ENCODE data around the gene SHISA7. TPM values are rescaled to one million over a fixed set of nuclear protein-coding genes. Genes with fewer than 3 reads are reported as not detected.

Gene SHISA7
- total RNA-seq, 3 donors from 2014 or later (not counting 1 experiment from before 2014, with no cell fraction given): not detected

DNA sequence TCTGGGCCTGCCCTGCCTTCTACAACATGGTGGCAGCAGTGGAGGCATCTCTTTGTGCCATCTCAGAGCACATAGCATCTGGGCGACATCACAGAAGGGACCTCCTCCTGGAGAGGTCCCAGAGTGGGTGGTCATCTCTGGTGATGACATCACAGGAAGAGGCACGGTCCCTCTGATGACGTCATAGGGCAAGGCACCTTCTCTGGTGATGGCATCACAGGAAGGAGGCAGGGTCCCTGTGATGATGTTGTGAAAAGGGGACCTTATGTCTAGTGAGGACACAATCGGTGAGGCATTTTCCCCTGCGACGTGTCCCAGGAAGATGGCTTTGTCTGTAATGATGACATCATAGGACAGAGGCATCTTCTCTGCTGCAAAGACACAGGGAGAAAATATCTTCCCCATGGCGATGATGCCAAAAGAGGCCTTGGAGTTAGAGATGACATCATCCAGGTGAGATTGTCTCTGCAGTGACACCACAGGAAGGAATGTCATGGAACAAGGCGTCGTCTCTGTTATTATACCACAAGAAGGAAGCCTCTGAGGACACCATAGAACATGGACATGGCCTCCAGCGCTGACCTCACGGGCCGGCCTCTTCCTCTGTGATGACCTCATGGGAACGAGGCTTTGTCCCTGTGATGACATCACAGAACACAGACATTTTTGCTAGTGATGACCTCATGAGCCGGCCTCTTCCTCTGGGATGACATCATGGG is 10.7 kb downstream of the SHISA7 start:
- H3K27me3 ChIP-seq (ENCODE audit: control insufficient read depth, insufficient read depth, low read length): peaks cover 15% of the 10 kb centered on the region
- Mint-ChIP-seq H3K4me3 (no peak overlapping the region), H3K27me3 (ENCODE audit: low read depth in 2 of 2) (peaks cover 25 to 35% of the 10 kb centered on the region in 2 donors), H3K36me3 (no peaks in the 10 kb centered on the region), H3K9me3 (no peaks in the 10 kb centered on the region), H3K27ac (no peak overlapping the region), H3K4me1 (peaks cover 0 to 5% of the 10 kb centered on the region in 2 donors)
- intact Hi-C loops (cut with micrococcal nuclease): no loop called here
- no peaks in the 10 kb centered on the region for H3K4me1 ChIP-seq (ENCODE audit: control insufficient read depth, insufficient read depth, low read length)
- no peak for DNase-seq
- WGBS (ENCODE audit: insufficient coverage): 90% methylated on average over 14 of the region's 14 CpGs
- no peak overlapping the region for H3K4me3 ChIP-seq (ENCODE audit: low read length)
- no peak for ATAC-seq
- H3K36me3 ChIP-seq (ENCODE audit: control insufficient read depth, insufficient read depth, low read length): no peaks in the 10 kb centered on the region
- no peak overlapping the region for H3K27ac ChIP-seq (ENCODE audit: low read length)
- TF ChIP-seq, protein P1, sequence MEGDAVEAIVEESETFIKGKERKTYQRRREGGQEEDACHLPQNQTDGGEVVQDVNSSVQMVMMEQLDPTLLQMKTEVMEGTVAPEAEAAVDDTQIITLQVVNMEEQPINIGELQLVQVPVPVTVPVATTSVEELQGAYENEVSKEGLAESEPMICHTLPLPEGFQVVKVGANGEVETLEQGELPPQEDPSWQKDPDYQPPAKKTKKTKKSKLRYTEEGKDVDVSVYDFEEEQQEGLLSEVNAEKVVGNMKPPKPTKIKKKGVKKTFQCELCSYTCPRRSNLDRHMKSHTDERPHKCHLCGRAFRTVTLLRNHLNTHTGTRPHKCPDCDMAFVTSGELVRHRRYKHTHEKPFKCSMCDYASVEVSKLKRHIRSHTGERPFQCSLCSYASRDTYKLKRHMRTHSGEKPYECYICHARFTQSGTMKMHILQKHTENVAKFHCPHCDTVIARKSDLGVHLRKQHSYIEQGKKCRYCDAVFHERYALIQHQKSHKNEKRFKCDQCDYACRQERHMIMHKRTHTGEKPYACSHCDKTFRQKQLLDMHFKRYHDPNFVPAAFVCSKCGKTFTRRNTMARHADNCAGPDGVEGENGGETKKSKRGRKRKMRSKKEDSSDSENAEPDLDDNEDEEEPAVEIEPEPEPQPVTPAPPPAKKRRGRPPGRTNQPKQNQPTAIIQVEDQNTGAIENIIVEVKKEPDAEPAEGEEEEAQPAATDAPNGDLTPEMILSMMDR (IDR thresholded peaks at IDR 0.05): no peak
- no peaks in the 10 kb centered on the region for H3K9me3 ChIP-seq (ENCODE audit: control insufficient read depth, insufficient read depth, low read length)

DNA sequence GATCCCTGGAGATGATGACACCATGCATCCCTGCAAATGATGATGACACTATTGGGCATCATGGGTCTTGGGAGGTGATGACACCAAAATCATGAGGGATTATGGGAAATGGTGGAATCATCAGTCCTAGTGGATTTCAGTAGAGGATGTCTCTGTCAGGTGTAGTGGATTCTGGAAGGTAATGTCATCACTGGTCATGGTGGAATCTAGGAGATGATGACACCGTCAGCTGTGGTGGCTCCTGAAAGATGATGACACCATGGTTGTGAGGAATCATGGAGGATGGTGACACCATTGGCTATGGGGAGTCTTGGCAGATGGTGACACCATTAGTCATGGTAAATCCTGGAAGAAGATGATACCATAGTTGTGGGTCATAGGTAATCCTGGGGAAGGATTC is 11.9 kb downstream of the SHISA7 start:
- 83% methylated on average over 1 of the region's 1 CpG for WGBS (ENCODE audit: insufficient coverage)
- ATAC-seq: no peak
- intact Hi-C loops (cut with micrococcal nuclease): no loop called here
- DNase-seq: no peak
- Mint-ChIP-seq H3K27me3 (ENCODE audit: low read depth in 2 of 2) (peaks cover 15 to 25% of the 10 kb centered on the region in 2 donors), H3K4me3 (no peak overlapping the region), H3K27ac (no peak overlapping the region), H3K9me3 (no peaks in the 10 kb centered on the region), H3K36me3 (no peaks in the 10 kb centered on the region), H3K4me1 (no peaks in the 10 kb centered on the region)
- H3K27me3 ChIP-seq (ENCODE audit: control insufficient read depth, insufficient read depth, low read length): peaks cover 10% of the 10 kb centered on the region
- H3K9me3 ChIP-seq (ENCODE audit: control insufficient read depth, insufficient read depth, low read length): no peaks in the 10 kb centered on the region
- H3K27ac ChIP-seq (ENCODE audit: low read length): no peak overlapping the region
- H3K4me3 ChIP-seq (ENCODE audit: low read length): no peak overlapping the region
- H3K36me3 ChIP-seq (ENCODE audit: control insufficient read depth, insufficient read depth, low read length): no peaks in the 10 kb centered on the region
- TF ChIP-seq, protein P1 (IDR thresholded peaks at IDR 0.05): no peak
- H3K4me1 ChIP-seq (ENCODE audit: control insufficient read depth, insufficient read depth, low read length): no peaks in the 10 kb centered on the region

DNA sequence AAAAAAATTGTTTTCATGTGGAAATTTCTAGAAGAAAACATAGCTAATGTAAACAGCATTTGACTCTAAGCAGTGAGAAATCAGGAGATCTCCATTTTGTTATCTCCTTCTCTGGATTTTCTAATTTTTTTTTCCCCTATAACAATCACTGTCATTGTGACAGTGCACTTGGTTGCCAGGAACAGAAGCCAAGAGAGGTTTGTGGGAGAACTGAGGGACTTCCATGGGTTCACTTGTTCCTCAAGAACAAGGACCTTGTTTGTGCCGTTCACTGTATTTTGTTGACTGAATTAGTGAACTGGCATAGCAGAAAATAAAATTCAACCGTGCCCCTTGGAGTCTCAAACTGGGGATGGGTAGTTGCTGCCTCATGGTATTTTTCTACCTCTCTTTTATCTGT is 17.1 kb downstream of the SHISA7 start:
- DNase-seq (no peak), ATAC-seq (no peak)
- Mint-ChIP-seq H3K9me3 (no peaks in the 10 kb centered on the region), H3K27me3 (ENCODE audit: low read depth in 2 of 2) (peaks cover 15 to 28% of the 10 kb centered on the region in 2 donors), H3K4me3 (no peak overlapping the region), H3K27ac (no peak overlapping the region), H3K4me1 (peaks cover 5 to 6% of the 10 kb centered on the region in 2 donors), H3K36me3 (no peaks in the 10 kb centered on the region)
- Histone ChIP-seq H3K9me3 (ENCODE audit: control insufficient read depth, insufficient read depth, low read length) (no peaks in the 10 kb centered on the region), H3K27me3 (ENCODE audit: control insufficient read depth, insufficient read depth, low read length) (peaks cover under 1% of the 10 kb centered on the region), H3K4me1 (ENCODE audit: control insufficient read depth, insufficient read depth, low read length) (peaks cover 7% of the 10 kb centered on the region), H3K27ac (ENCODE audit: low read length) (no peak overlapping the region), H3K36me3 (ENCODE audit: control insufficient read depth, insufficient read depth, low read length) (no peaks in the 10 kb centered on the region), H3K4me3 (ENCODE audit: low read length) (no peak overlapping the region)
- intact Hi-C loops (cut with micrococcal nuclease): no loop called here
- WGBS (ENCODE audit: insufficient coverage): 85% methylated on average over 2 of the region's 2 CpGs
- TF ChIP-seq, protein P1 (IDR thresholded peaks at IDR 0.05): no peak

DNA sequence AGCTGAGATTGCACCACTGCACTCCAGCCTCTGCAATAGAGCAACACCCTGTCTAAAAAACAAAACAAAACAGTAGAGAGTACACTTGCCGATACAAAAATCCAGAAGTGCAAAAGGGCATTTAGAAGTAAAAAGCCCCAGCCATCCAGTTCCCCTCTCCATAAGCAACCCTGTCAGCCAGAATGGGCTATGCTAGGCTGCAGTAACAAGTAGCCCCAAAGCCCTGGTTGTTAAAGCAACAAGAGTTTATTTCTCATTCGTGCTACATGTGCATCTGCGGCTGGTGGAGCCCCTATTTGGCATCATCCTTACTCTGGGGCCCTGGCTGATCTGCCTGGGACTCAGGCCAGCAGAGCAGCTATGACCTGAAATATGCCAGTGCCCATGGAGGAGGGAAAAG is 18.6 kb downstream of the SHISA7 start:
- Histone ChIP-seq H3K27ac (ENCODE audit: low read length) (no peak overlapping the region), H3K27me3 (ENCODE audit: control insufficient read depth, insufficient read depth, low read length) (no peaks in the 10 kb centered on the region), H3K4me3 (ENCODE audit: low read length) (no peak overlapping the region), H3K36me3 (ENCODE audit: control insufficient read depth, insufficient read depth, low read length) (no peaks in the 10 kb centered on the region), H3K4me1 (ENCODE audit: control insufficient read depth, insufficient read depth, low read length) (peaks cover 9% of the 10 kb centered on the region), H3K9me3 (ENCODE audit: control insufficient read depth, insufficient read depth, low read length) (no peaks in the 10 kb centered on the region)
- intact Hi-C loops (cut with micrococcal nuclease): no loop called here
- Mint-ChIP-seq H3K4me3 (no peak overlapping the region), H3K4me1 (peaks cover 5 to 6% of the 10 kb centered on the region in 2 donors), H3K36me3 (no peaks in the 10 kb centered on the region), H3K27ac (no peak overlapping the region), H3K9me3 (no peaks in the 10 kb centered on the region), H3K27me3 (ENCODE audit: low read depth in 2 of 2) (peaks cover 13 to 23% of the 10 kb centered on the region in 2 donors)
- TF ChIP-seq, protein P1 (IDR thresholded peaks at IDR 0.05): no peak
- WGBS (ENCODE audit: insufficient coverage): 98% methylated on average over 3 of the region's 3 CpGs
- ATAC-seq: no peak
- no peak for DNase-seq

Measured in natural killer cell (primary cell).